ENCODE data around the gene ZYX. TPM values are rescaled to one million over a fixed set of nuclear protein-coding genes. Genes with fewer than 3 reads are reported as not detected.
A peak's percentile ranks its signal among the peaks of the same experiment; 100 is the strongest.

The ZYX gene
- total and polyA plus RNA-seq, 2 donors from 2014 or later, result 50.1 to 193 TPM

DNA sequence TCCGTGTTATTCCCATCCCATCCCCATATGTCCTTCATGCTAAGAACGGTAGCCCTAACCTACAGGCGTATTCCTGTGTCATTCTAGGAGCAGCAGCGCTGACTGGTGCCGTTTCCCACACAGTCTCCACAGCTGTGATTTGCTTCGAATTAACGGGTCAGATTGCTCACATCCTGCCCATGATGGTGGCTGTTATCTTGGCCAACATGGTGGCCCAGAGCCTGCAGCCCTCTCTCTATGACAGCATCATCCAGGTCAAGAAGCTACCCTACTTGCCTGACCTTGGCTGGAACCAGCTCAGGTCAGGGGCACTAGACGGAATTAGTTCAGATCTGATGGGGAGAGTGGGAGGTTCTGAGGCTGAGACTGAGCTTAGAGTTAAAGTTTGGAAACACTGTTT, 39.3 kb upstream of the ZYX start:
- no peak for FAIRE-seq
- no peak overlapping the region for H3K27ac ChIP-seq (ENCODE audit: low read depth in 2 of 2, low read length in 2 of 2)
- no peaks in the 10 kb centered on the region for H3K9me3 ChIP-seq (ENCODE audit: control insufficient read depth in 2 of 3, insufficient read depth in 1 of 3, low read length in 3 of 3)
- no peaks in the 10 kb centered on the region for H3K27me3 ChIP-seq (ENCODE audit: control insufficient read depth, insufficient read depth, low read length)
- no peak for TF ChIP-seq CTCF (IDR thresholded peaks at IDR 0.05; ENCODE audit: borderline replicate concordance, extremely low read depth, insufficient read depth)
- DNase-seq, result no peak
- intact Hi-C loops (cut with DNase I), result no loop called here
- H3K9ac ChIP-seq (ENCODE audit: low read length in 3 of 3), result no peak overlapping the region
- no peaks in the 10 kb centered on the region for H3K4me1 ChIP-seq (ENCODE audit: control insufficient read depth in 2 of 3, insufficient read depth in 2 of 3, low read depth in 1 of 3, low read length in 3 of 3)
- H3K4me3 ChIP-seq (ENCODE audit: low read length in 3 of 3), result no peak overlapping the region
- no peaks in the 10 kb centered on the region for H3K36me3 ChIP-seq (ENCODE audit: control insufficient read depth in 2 of 3, insufficient read depth in 3 of 3, low read length in 3 of 3)

DNA sequence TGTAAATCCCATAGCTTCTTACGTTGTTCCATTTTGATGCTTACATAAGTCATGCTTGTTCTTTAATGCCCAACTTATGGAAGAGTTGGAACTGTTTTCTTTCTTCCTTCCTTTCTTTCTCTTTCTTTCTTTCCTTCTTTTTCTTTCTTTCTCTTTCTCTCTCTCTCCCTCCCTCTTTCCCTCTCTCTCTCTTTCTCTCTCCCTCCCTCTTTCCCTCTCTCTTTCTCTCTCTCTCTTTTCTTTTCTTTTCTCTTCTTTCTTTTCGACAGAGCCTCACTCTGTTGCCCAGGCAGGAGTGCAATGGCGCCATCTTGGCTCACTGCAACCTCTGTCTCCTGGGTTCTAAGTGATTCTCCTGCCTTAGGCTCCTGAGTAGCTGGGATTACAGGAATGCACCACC, 37.5 kb upstream of the ZYX start:
- DNase-seq, result no peak
- Histone ChIP-seq H3K9ac (ENCODE audit: low read length in 3 of 3) (no peak overlapping the region), H3K4me1 (ENCODE audit: control insufficient read depth in 2 of 3, insufficient read depth in 2 of 3, low read depth in 1 of 3, low read length in 3 of 3) (no peaks in the 10 kb centered on the region), H3K4me3 (ENCODE audit: low read length in 3 of 3) (no peak overlapping the region), H3K27me3 (ENCODE audit: control insufficient read depth, insufficient read depth, low read length) (no peaks in the 10 kb centered on the region), H3K27ac (ENCODE audit: low read depth in 2 of 2, low read length in 2 of 2) (no peak overlapping the region), H3K36me3 (ENCODE audit: control insufficient read depth in 2 of 3, insufficient read depth in 3 of 3, low read length in 3 of 3) (no peaks in the 10 kb centered on the region), H3K9me3 (ENCODE audit: control insufficient read depth in 2 of 3, insufficient read depth in 1 of 3, low read length in 3 of 3) (no peaks in the 10 kb centered on the region)
- intact Hi-C loops (cut with DNase I), result no loop called here
- no peak for TF ChIP-seq CTCF (IDR thresholded peaks at IDR 0.05; ENCODE audit: borderline replicate concordance, extremely low read depth, insufficient read depth)
- FAIRE-seq, result no peak

- Histone ChIP-seq H3K27ac (ENCODE audit: low read depth in 2 of 2, low read length in 2 of 2) (no peak overlapping the region), H3K9ac (ENCODE audit: low read length in 3 of 3) (no peak overlapping the region), H3K9me3 (ENCODE audit: control insufficient read depth in 2 of 3, insufficient read depth in 1 of 3, low read length in 3 of 3) (no peaks in the 10 kb centered on the region), H3K4me1 (ENCODE audit: control insufficient read depth in 2 of 3, insufficient read depth in 2 of 3, low read depth in 1 of 3, low read length in 3 of 3) (no peaks in the 10 kb centered on the region), H3K36me3 (ENCODE audit: control insufficient read depth in 2 of 3, insufficient read depth in 3 of 3, low read length in 3 of 3) (no peaks in the 10 kb centered on the region), H3K4me3 (ENCODE audit: low read length in 3 of 3) (peak overlapping the region in 1 of 3 donors; percentile 12), H3K27me3 (ENCODE audit: control insufficient read depth, insufficient read depth, low read length) (no peaks in the 10 kb centered on the region)
- TF ChIP-seq CTCF (IDR thresholded peaks at IDR 0.05; ENCODE audit: borderline replicate concordance, extremely low read depth, insufficient read depth), result peak; percentile 53
- intact Hi-C loops (cut with DNase I), result no loop called here
- DNase-seq (peak; percentile 69 to 84 (median 79)), FAIRE-seq (no peak)
Observed at GRCh38 chr7:143345428-143345900, 35.7 kb upstream of the ZYX start.

GRCh38 chr7:143346018-143346417, 35.1 kb upstream of the ZYX start:
- H3K9me3 ChIP-seq (ENCODE audit: control insufficient read depth in 2 of 3, insufficient read depth in 1 of 3, low read length in 3 of 3), result no peaks in the 10 kb centered on the region
- H3K36me3 ChIP-seq (ENCODE audit: control insufficient read depth in 2 of 3, insufficient read depth in 3 of 3, low read length in 3 of 3), result no peaks in the 10 kb centered on the region
- H3K27ac ChIP-seq (ENCODE audit: low read depth in 2 of 2, low read length in 2 of 2), result no peak overlapping the region
- intact Hi-C loops (cut with DNase I), result no loop called here
- no peak overlapping the region for H3K4me3 ChIP-seq (ENCODE audit: low read length in 3 of 3)
- no peaks in the 10 kb centered on the region for H3K4me1 ChIP-seq (ENCODE audit: control insufficient read depth in 2 of 3, insufficient read depth in 2 of 3, low read depth in 1 of 3, low read length in 3 of 3)
- no peak for TF ChIP-seq CTCF (IDR thresholded peaks at IDR 0.05; ENCODE audit: borderline replicate concordance, extremely low read depth, insufficient read depth)
- no peak overlapping the region for H3K9ac ChIP-seq (ENCODE audit: low read length in 3 of 3)
- DNase-seq (no peak), FAIRE-seq (no peak)
- H3K27me3 ChIP-seq (ENCODE audit: control insufficient read depth, insufficient read depth, low read length), result no peaks in the 10 kb centered on the region

Measured in kidney (tissue), 14 donors.